ENCODE measurements around the gene PET100.
A peak's percentile ranks its signal among the peaks of the same experiment; 100 is the strongest.

PET100 gene

DNA sequence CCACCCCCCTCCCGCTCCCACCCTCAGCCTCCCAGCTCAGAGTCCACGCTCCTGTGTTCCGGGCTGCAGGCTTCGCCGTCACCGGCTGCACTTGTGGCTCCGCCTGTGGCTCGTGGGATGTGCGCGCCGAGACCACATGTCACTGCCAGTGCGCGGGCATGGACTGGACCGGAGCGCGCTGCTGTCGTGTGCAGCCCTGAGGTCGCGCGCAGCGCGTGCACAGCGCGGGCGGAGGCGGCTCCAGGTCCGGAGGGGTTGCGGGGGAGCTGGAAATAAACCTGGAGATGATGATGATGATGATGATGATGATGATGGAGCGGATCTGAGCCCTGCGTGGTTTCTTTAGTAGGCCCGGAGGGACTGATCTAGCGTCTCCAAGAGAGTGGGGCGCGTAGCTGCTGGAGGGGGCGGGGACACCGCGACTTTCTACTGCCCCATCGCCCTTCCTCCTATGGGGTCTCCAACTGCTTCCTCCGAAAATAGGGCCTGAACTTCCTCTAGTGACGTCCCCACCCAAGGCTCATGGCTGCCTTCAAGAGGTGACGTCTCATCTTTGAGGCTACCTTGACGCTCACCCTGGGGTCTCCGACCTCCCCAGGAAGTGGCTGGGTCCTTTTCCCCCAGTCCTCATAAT, 40.7 kb downstream of the PET100 start:
- DNase-seq (ENCODE audit: low read depth in 2 of 2), result no peak
- TF ChIP-seq, protein P1, sequence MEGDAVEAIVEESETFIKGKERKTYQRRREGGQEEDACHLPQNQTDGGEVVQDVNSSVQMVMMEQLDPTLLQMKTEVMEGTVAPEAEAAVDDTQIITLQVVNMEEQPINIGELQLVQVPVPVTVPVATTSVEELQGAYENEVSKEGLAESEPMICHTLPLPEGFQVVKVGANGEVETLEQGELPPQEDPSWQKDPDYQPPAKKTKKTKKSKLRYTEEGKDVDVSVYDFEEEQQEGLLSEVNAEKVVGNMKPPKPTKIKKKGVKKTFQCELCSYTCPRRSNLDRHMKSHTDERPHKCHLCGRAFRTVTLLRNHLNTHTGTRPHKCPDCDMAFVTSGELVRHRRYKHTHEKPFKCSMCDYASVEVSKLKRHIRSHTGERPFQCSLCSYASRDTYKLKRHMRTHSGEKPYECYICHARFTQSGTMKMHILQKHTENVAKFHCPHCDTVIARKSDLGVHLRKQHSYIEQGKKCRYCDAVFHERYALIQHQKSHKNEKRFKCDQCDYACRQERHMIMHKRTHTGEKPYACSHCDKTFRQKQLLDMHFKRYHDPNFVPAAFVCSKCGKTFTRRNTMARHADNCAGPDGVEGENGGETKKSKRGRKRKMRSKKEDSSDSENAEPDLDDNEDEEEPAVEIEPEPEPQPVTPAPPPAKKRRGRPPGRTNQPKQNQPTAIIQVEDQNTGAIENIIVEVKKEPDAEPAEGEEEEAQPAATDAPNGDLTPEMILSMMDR (IDR thresholded peaks at IDR 0.05; ENCODE audit: low read depth, low read length), result no peak
- no peak overlapping the region for H3K4me3 ChIP-seq (replicated peaks in 1 of 2; ENCODE audit: low read depth in 2 of 2, low read length in 2 of 2)

DNA sequence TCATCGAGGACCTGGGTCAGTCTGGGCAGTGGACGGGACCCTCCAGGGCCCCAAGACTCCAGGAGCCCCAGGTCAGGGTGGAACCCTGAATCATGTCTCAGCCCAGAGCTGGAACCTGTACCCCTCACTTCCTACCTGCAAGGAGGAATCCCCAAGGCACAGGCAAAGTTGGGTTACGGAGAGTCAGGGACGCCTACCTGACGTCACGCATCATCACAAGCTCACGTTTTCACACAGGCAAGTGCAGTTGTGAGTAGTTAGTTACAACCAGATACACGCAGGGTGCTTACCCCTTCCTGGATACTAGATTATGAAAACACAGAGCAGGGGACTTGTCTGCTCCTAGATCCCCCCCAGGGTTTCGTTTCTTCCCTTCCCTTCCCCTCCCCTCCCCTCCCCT, 41.2 kb downstream of the PET100 start:
- TF ChIP-seq, protein P1 (IDR thresholded peaks at IDR 0.05; ENCODE audit: low read depth, low read length), result no peak
- H3K4me3 ChIP-seq (replicated peaks in 1 of 2; ENCODE audit: low read depth in 2 of 2, low read length in 2 of 2), result no peak overlapping the region

DNA sequence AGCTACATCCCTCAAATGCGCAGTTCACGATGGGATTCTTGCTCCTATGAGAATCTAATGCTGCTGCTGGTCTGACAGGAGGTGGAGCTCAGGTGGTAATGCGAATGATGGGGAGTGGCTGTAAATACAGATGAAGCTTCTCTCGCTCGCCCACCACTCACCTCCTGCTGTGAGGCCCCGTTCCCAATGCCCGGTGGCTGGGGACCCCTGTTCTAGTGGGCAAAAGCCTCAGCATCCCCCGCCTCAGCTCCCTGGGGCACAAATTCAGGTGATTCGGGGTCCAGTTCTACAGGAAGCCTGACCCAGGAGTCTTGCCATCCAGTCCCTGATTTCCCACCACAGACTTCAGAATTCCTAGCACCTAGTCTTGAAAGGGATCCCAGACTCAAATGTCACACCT, 42.9 kb downstream of the PET100 start:
- TF ChIP-seq, protein P1 (IDR thresholded peaks at IDR 0.05; ENCODE audit: low read depth, low read length), result no peak
- no peak for DNase-seq (ENCODE audit: low read depth in 2 of 2)
- no peak overlapping the region for H3K4me3 ChIP-seq (replicated peaks in 1 of 2; ENCODE audit: low read depth in 2 of 2, low read length in 2 of 2)

More for the DNA sequence above, 41.2 kb downstream of the PET100 start:
- DNase-seq (ENCODE audit: low read depth in 2 of 2), result no peak

DNA sequence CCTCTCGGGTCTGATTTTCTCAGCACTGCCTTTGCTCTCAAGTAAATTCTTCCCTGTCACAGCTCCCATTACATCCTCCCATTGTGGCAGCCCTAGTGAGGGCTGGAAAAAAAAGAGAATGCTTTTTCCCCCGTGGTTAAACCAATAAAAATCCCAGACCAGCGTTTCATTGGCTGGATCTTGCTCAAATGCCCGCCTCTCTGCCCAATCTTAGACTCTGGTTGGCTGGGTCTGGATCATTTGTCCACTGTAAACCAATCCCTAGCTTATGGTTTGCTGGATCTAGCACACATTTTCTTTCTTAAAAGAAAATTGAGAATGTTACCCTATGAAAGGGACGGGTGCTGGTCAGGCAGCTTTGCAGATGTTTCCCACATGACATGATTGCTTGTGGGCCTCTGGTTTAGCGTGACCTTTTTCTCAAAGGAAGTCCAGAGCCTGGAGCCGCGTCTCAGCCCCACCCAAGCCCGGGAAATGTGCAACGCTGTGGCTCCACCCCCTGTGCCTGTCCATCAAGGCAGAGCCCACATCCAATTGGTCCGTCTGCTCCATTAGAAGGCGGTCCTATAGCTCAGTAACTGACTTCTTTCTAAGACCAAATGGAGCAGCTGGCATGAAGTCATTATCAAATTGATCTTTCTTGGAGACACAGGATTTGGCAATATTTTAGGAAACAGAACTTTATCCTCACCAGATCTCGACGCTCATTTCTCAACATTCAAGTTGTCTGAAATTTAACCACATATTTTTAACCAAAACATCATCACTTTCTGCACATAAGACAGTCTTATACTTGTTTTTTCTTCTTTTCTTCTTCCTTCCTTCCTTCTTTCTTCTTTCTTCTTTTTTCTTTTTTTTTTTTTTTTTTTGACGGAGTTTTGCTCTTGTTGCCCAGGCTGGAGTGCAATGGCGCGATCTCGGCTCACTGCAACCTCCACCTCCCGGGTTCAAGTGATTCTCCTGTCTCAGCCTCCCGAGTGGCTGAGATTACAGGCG, 44.7 kb downstream of the PET100 start:
- no peak overlapping the region for H3K4me3 ChIP-seq (replicated peaks in 1 of 2; ENCODE audit: low read depth in 2 of 2, low read length in 2 of 2)
- peak; percentile 60 to 80 for DNase-seq (ENCODE audit: low read depth in 2 of 2)
- TF ChIP-seq, protein P1 (IDR thresholded peaks at IDR 0.05; ENCODE audit: low read depth, low read length), result no peak

DNA sequence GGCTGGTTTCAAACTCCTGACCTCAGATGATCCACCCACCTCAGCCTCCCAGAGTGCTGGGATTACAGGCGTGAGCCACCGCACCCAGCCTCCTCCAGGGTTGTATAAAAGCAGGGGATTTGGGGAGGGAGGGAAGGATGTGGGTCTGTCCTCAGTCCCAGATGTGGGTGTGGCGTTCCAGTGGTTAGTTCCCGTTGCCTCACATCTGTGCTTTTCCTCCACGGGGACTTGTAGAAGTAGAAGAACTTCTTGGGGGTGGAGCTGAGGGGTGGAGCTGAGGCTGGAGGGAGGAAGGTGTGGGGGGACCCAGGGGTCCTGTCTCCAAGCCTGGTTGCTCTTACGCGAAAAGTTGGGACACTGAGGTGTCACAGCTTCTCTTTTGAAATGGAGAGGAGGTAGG, 46.8 kb downstream of the PET100 start:
- TF ChIP-seq, protein P1 (IDR thresholded peaks at IDR 0.05; ENCODE audit: low read depth, low read length), result no peak

DNA sequence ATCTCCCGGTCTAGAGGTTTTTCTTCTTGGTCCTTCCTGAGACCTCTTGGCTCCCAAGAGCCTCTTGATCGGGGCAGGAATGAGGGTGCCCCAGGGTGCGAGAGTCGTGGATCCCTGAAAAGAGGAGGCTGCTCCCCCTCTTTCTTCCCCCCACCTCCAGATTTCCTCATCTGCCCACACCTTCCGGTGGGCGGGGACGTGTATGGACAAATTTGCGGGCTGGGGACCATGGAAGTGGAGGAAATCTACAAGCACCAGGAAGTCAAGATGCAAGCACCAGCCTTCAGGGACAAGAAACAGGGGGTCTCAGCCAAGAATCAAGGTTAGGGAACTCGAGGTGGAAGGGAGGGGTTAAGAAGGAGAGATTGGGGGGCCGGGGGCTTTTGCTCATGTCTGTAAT, 47.3 kb downstream of the PET100 start, which contains the start of gene MCEMP1:
TSS of gene MCEMP1 (plus strand) at position 237 of the 400 bp plus-strand sequence. CDS start at position 268, 31 bp downstream.
- TF ChIP-seq, protein P1 (IDR thresholded peaks at IDR 0.05; ENCODE audit: low read depth, low read length), result no peak
- no peak for DNase-seq (ENCODE audit: low read depth in 2 of 2)
- no peak within 1 kb of the TSS for H3K4me3 ChIP-seq (replicated peaks in 1 of 2; ENCODE audit: low read depth in 2 of 2, low read length in 2 of 2)

More for the DNA sequence above, 46.8 kb downstream of the PET100 start:
- no peak for DNase-seq (ENCODE audit: low read depth in 2 of 2)
- no peak overlapping the region for H3K4me3 ChIP-seq (replicated peaks in 1 of 2; ENCODE audit: low read depth in 2 of 2, low read length in 2 of 2)
